Skeletal muscle cell (primary cell): Measurements from ENCODE around the gene ZNF334.
A peak's percentile ranks its signal among the peaks of the same experiment; 100 is the strongest.

Experiments
- DNase-seq: peaks from one replicate; pipeline ENCODE4 v3.0.0-alpha.2; 2010; ENCODE audit warnings: low read depth
- H3K4me3 ChIP-seq: 2 replicates; pipeline ENCODE4 v1.5.1; 2011; ENCODE audit warnings: low read depth, mild to moderate bottlenecking, control low read depth, low read length, moderate library complexity

Gene ZNF334

DNA sequence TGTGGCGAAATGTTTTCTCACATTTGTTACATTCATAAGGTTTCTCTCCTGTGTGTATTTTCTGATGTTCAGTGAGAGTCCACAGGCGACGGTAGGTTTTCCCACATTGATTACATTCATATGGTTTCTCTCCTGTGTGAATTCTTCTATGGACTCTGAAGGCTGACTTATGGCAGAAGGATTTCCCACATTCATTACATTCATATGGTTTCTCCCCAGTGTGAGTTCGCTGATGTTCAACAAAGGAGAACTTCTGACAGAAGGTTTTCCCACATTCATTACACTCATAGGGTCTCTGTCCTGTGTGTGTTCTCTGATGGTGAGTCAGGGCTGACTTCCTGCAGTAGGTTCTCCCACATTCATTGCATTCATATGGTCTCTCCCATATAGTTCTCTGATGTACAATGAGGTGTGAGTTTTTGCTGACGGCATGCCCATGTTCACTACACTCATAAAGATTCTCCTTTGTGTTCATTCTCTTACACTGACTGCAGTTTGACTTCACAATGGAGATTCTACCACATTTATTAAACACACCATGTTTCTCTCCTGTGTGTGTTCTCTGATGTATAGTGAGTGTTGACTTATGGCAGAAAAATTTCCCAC is 11.9 kb downstream of the ZNF334 start:
- no peak overlapping the region for H3K4me3 ChIP-seq
- DNase-seq: no peak

DNA sequence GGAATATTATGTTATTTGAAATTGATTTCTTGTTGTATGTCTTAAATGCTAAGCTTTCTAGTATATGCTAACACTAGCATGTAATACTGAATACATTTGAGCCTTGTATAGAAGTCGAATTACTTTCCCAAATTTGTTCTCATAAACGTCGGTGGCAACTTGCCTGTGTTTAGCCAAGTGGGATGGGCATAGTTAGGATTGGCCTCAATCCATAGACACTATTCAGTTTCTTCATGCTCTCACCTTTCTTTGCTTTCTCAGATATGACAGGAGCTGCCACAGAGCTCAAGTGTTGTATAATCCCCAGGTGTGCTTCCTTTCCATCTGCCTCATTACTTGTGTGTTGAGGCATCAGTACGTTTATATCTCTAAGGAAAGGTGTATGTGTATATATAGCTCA is 19.3 kb downstream of the ZNF334 start:
- DNase-seq: no peak

GRCh38 chr20:46491354-46491753 is 22.0 kb downstream of the ZNF334 start:
- DNase-seq: no peak

More for the DNA sequence above, 19.3 kb downstream of the ZNF334 start:
- H3K4me3 ChIP-seq: no peak overlapping the region

DNA sequence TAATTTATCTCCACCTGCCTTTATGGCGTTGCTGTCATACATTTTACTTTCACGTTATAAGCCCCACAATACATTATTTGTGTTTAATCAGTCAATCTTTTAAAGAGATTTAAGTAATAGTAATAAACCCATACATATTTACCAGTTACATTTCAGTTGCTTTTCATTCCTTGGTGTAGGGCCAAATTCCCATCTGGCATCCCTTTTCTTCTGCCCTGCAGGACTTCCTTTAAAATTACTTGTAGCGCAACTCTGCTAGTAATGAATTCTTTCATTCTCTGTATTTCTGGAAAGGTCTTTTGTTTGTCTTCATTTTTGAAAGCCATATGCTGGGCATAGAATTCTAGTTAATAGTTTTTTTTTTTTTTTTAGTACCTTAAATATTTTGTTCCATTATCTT is 24.9 kb downstream of the ZNF334 start:
- no peak overlapping the region for H3K4me3 ChIP-seq
- DNase-seq: no peak

More at GRCh38 chr20:46491354-46491753, 22.0 kb downstream of the ZNF334 start:
- no peak overlapping the region for H3K4me3 ChIP-seq

- DNase-seq: no peak
- H3K4me3 ChIP-seq: no peak overlapping the region
Measured at GRCh38 chr20:46487628-46488027, 25.7 kb downstream of the ZNF334 start.

GRCh38 chr20:46485431-46485830 is 27.9 kb downstream of the ZNF334 start:
- no peak overlapping the region for H3K4me3 ChIP-seq
- DNase-seq: no peak

DNA sequence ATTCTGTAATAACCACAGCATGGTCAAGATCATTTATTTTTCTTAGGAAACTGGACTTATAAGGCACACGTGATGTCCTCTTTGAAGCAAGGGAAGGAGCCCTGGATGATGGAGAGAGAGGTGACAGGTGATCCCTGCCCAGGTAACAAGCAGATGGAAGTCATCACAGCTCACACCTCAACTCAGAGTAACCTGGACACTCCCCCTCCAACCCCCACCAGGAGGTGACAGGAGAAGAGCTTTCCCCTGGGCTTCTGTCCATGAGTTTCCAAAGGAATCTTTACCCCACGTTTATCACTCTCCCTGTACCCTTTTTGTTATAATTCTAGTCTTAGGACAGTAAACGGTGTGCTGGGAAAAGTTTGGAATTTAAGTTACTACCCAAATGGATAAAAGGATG is 28.4 kb downstream of the ZNF334 start:
- no peak for DNase-seq
- no peak overlapping the region for H3K4me3 ChIP-seq

DNA sequence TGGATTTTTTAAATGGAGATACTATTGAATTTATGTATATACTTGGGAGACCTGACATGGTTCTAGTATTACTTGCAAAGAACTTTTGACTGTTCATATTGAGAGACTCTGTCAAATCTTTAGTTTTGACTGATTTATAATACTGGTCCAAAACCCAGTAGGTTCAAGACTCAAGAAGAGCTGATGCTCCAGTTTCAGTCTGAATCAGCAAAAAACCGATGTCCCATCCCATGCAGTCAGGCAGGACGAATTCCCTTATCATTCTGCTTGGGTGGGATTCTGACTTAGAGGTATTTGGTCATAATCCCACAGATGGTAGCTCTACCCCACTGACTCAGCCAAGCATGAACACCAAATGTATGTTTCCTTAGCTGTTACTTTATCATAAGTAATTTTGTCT is 29.5 kb downstream of the ZNF334 start:
- no peak for DNase-seq
- no peak overlapping the region for H3K4me3 ChIP-seq

DNA sequence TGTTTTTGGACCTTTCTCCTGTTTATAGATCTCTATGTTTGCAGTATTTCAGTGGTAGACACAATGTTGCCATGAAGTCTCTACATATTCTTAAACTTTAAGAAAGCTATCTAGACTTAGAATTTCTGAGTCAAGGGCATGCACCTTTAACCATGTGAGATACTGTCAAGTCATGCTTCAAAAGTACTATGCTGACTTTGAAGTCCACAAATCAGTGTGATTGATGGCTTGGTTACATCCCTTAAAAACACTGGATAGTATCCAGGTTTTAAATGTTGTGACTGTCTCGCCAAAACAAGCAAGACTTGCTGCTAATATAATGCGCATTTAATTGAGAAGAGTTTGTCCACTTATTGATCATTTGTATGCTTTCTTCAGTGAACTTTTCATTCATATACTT is 30.5 kb downstream of the ZNF334 start:
- DNase-seq: no peak
- no peak overlapping the region for H3K4me3 ChIP-seq

GRCh38 chr20:46477640-46478039 is 35.7 kb downstream of the ZNF334 start:
- DNase-seq: no peak
- H3K4me3 ChIP-seq: no peak overlapping the region

GRCh38 chr20:46477225-46477624 is 36.1 kb downstream of the ZNF334 start:
- H3K4me3 ChIP-seq: no peak overlapping the region
- DNase-seq: no peak

DNA sequence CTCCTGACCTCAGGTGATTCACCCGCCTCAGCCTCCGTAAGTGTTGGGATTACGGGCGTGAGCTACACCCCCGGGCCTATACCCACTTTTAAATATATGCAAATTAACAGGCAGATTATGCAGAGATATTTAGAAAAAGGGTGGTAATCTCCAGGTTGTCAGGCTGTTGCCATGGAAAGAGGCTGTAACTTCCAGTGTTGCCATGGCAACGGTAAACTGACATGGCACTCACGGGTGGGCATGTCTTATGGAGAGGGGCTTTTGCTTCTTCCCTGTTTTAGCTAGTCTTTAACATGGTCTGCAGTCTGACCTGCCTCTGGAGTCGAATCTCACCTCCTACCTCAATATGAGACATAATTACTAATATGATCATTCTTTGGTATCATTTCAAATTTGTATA is 44.9 kb downstream of the ZNF334 start:
- no peak for DNase-seq
- no peak overlapping the region for H3K4me3 ChIP-seq

DNA sequence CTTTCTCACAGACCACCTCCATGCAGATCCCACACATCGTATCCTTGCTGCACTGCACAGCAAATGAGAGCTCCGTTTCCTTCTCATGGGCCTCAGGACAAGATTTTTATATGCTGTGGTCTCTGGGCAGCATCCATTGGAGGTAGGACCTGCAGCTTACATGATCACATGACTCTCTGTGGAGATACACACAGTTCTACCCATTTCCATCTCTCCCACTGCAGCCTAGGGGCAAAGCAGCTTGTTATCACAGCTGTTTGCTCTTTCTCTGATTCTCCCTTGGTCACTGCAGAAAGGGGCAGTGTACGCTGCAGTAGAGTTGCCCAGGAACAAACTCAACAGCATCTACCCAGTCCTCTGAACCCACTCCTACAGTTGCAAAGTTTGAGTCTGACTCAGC is 48.9 kb downstream of the ZNF334 start:
- no peak overlapping the region for H3K4me3 ChIP-seq
- DNase-seq: no peak

- DNase-seq: no peak
Measured at GRCh38 chr20:46463852-46464251, 49.5 kb downstream of the ZNF334 start.

DNA sequence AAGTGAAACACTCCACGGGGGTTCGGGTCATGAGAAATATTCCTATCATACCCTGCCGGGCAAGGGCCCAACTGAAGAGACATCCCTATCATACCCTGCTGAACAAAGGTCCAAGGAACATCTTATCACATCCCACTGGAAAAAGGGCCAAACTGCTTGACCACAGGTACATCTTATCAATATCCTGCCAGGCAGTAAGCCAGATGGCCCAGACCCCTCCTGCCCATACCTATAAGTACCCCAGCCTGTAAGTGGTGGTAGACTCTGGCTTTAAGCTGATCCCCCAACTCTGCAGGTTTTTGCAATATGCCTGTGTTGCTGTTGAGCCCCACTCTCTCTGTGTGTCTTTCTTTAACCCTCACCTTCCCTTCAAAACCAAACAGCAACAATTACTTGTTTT is 51.6 kb downstream of the ZNF334 start:
- no peak for DNase-seq
- no peak overlapping the region for H3K4me3 ChIP-seq

More at GRCh38 chr20:46463852-46464251, 49.5 kb downstream of the ZNF334 start:
- no peak overlapping the region for H3K4me3 ChIP-seq

DNA sequence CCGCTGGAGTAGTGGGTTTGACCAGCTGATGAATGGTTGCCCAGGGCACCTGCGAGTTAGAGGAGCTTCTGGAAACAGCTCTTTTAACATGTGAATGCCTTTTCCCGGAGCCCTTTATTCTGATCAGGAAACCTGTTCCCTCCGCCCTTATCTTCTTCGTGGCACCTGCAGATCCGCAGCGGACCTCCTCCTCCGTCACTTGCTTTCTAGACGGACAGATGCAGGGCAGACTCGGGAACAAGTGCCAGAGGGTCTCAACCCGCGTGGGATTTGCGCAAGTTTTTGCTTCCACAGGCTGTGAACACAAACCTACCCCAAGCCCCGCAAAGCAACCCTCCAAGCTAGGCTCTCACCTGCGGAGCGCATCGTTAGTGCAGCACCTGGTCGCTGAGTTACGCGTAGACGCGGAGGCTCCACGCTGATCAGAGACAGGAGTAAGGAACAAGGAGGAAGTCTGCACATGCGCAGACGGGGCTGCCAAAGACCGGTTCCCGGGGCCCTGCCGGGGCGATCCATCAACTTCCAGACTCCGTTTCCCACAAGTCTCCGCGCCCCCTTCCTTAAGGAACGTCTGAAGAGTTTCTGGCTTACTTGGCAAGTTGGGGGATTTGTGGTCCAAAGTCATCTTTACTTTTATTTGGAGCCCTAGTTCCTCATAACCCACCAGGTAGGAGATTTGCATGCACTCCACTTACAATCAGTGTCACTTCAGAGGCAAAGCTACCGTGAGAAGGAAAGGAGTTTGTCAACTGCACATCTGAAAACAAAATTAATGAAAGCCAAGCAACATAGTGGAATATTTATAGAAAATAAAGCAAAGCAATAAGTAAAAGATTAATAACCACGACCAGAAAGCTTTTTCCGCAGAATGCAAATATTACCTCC is 54.3 kb downstream of the ZNF334 start:
- DNase-seq: no peak
- H3K4me3 ChIP-seq: peak overlapping the region; percentile 7

GRCh38 chr20:46456255-46457028 is 56.9 kb downstream of the ZNF334 start:
- H3K4me3 ChIP-seq: no peak overlapping the region
- no peak for DNase-seq

DNA sequence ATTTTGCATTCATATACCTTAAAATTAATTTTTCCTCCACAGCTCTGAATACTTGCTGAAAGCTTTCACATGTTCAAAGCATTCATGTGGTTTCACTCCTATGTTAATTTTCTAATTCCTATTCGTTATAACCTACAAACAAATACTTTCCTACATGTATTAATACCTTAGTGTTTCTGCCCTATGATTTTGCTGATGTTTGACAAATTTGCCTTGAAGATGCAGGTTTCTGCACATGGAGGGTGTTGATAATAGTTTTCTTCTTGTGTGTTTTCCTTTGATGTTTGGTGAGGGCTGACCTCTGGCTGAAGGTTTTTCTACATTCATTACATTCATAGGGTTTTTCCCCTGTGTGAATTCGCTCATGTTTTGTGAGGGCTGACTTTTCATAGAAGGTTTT is 57.6 kb downstream of the ZNF334 start:
- H3K4me3 ChIP-seq: no peak overlapping the region
- DNase-seq: no peak
